ENCODE data around the gene SPATA31E1. TPM values are rescaled to one million over a fixed set of nuclear protein-coding genes. Genes with fewer than 3 reads are reported as not detected.
"Not testable (repeated sequence)": the region's sequence is repeated elsewhere in the genome, so short reads cannot be mapped to it uniquely, and the experiment has no call there.

The SPATA31E1 gene
- total RNA-seq (not detected), polyA plus RNA-seq (not detected), total RNA-seq (0 reads per million in 6 experiments)

- POLR2A ChIA-PET, result no interaction called here
- H3K36me3 Mint-ChIP-seq, result no peaks in the 10 kb centered on the region
- no peak for ATAC-seq
- H3K9me3 Mint-ChIP-seq, result no peaks in the 10 kb centered on the region
- no peak within 1 kb of the TSS for H3K4me3 Mint-ChIP-seq
- peaks cover 0 to 23% (median 7%) of the 10 kb centered on the region in 5 donors for H3K27me3 Mint-ChIP-seq
- H3K4me1 Mint-ChIP-seq, result no peaks in the 10 kb centered on the region
- DNase-seq, result no peak
- H3K27ac Mint-ChIP-seq, result peak within 1 kb of the TSS in 1 of 10 donors; percentile 66
Observed at GRCh38 chr9:87882627-87883026, at the start of gene SPATA31E1. Gene SPATA31E1 (plus strand): TSS chr9:87882877. CDS start chr9:87882892, 15 bp downstream.

- no peak for ATAC-seq
- Mint-ChIP-seq H3K4me1 (no peaks in the 10 kb centered on the region), H3K9me3 (no peaks in the 10 kb centered on the region), H3K36me3 (no peaks in the 10 kb centered on the region), H3K4me3 (no peak overlapping the region), H3K27ac (no peak overlapping the region), H3K27me3 (peaks cover 0 to 16% (median 3%) of the 10 kb centered on the region in 5 donors)
- POLR2A ChIA-PET, result no interaction called here
- no peak for DNase-seq
Observed at GRCh38 chr9:87834357-87834756, 48.3 kb upstream of the SPATA31E1 start.

- H3K36me3 Mint-ChIP-seq, result no peaks in the 10 kb centered on the region
- no peak overlapping the region for H3K4me3 Mint-ChIP-seq
- no peaks in the 10 kb centered on the region for H3K9me3 Mint-ChIP-seq
- ATAC-seq, result no peak
- H3K27me3 Mint-ChIP-seq, result peaks cover 0 to 8% (median 2%) of the 10 kb centered on the region in 5 donors
- POLR2A ChIA-PET, result no interaction called here
- H3K27ac Mint-ChIP-seq, result no peak overlapping the region
- no peaks in the 10 kb centered on the region for H3K4me1 Mint-ChIP-seq
- no peak for DNase-seq
Observed at GRCh38 chr9:87836536-87836935, 46.1 kb upstream of the SPATA31E1 start.

GRCh38 chr9:87836951-87837705, 45.5 kb upstream of the SPATA31E1 start:
- no peak for DNase-seq
- Mint-ChIP-seq H3K27me3 (peaks cover 0 to 8% (median 2%) of the 10 kb centered on the region in 5 donors), H3K9me3 (no peaks in the 10 kb centered on the region), H3K4me3 (no peak overlapping the region), H3K4me1 (no peaks in the 10 kb centered on the region), H3K36me3 (no peaks in the 10 kb centered on the region), H3K27ac (no peak overlapping the region)
- POLR2A ChIA-PET, result no interaction called here
- no peak for ATAC-seq

GRCh38 chr9:87840134-87840533, 42.5 kb upstream of the SPATA31E1 start:
- H3K27ac Mint-ChIP-seq, result no peak overlapping the region
- no peak for ATAC-seq
- DNase-seq, result no peak
- H3K4me1 Mint-ChIP-seq, result no peaks in the 10 kb centered on the region
- no peak overlapping the region for H3K4me3 Mint-ChIP-seq
- no peaks in the 10 kb centered on the region for H3K36me3 Mint-ChIP-seq
- peaks cover 3 to 12% (median 6%) of the 10 kb centered on the region in 5 donors for H3K27me3 Mint-ChIP-seq
- POLR2A ChIA-PET, result no interaction called here
- no peaks in the 10 kb centered on the region for H3K9me3 Mint-ChIP-seq

- Mint-ChIP-seq H3K4me1 (no peaks in the 10 kb centered on the region), H3K4me3 (no peak overlapping the region), H3K27me3 (peaks cover 0 to 15% (median 10%) of the 10 kb centered on the region in 5 donors), H3K36me3 (no peaks in the 10 kb centered on the region), H3K9me3 (no peaks in the 10 kb centered on the region), H3K27ac (peak overlapping the region in 1 of 10 donors; percentile 53)
- POLR2A ChIA-PET, result no interaction called here
- ATAC-seq (no peak), DNase-seq (no peak)
Observed at GRCh38 chr9:87842878-87843585, 39.6 kb upstream of the SPATA31E1 start.

- Mint-ChIP-seq H3K9me3 (no peaks in the 10 kb centered on the region), H3K4me3 (no peak overlapping the region), H3K36me3 (no peaks in the 10 kb centered on the region), H3K27me3 (peaks cover 0 to 16% (median 13%) of the 10 kb centered on the region in 5 donors), H3K27ac (no peak overlapping the region), H3K4me1 (no peaks in the 10 kb centered on the region)
- POLR2A ChIA-PET, result no interaction called here
- ATAC-seq (no peak), DNase-seq (no peak)
Observed at GRCh38 chr9:87844506-87844905, 38.2 kb upstream of the SPATA31E1 start.

- POLR2A ChIA-PET, ATAC-seq: not testable (repeated sequence)
Observed at GRCh38 chr9:87847817-87848216, 34.9 kb upstream of the SPATA31E1 start.

GRCh38 chr9:87849144-87849758, 33.4 kb upstream of the SPATA31E1 start:
- POLR2A ChIA-PET, result no interaction called here
- ATAC-seq, result no peak
- Mint-ChIP-seq H3K4me1 (no peaks in the 10 kb centered on the region), H3K4me3 (no peak overlapping the region), H3K27me3 (peaks cover 4 to 13% (median 7%) of the 10 kb centered on the region in 5 donors), H3K27ac (no peak overlapping the region), H3K36me3 (no peaks in the 10 kb centered on the region), H3K9me3 (no peaks in the 10 kb centered on the region)
- DNase-seq, result no peak

More at GRCh38 chr9:87847817-87848216, 34.9 kb upstream of the SPATA31E1 start:
- not testable (repeated sequence) for DNase-seq, H3K4me3 Mint-ChIP-seq, H3K9me3 Mint-ChIP-seq, H3K27ac Mint-ChIP-seq, H3K4me1 Mint-ChIP-seq, H3K36me3 Mint-ChIP-seq
- H3K27me3 Mint-ChIP-seq, result peaks cover 2 to 16% (median 12%) of the 10 kb centered on the region in 5 donors

- ATAC-seq (no peak), DNase-seq (no peak)
- H3K27ac Mint-ChIP-seq, result no peak overlapping the region
- peaks cover 4 to 11% (median 8%) of the 10 kb centered on the region in 5 donors for H3K27me3 Mint-ChIP-seq
- no peak overlapping the region for H3K4me3 Mint-ChIP-seq
- H3K36me3 Mint-ChIP-seq, result no peaks in the 10 kb centered on the region
- H3K9me3 Mint-ChIP-seq, result no peaks in the 10 kb centered on the region
- POLR2A ChIA-PET, result no interaction called here
- no peaks in the 10 kb centered on the region for H3K4me1 Mint-ChIP-seq
Observed at GRCh38 chr9:87850391-87850790, 32.3 kb upstream of the SPATA31E1 start.

GRCh38 chr9:87851186-87851585, 31.5 kb upstream of the SPATA31E1 start:
- H3K9me3 Mint-ChIP-seq, H3K4me3 Mint-ChIP-seq, H3K27ac Mint-ChIP-seq, POLR2A ChIA-PET, ATAC-seq, H3K4me1 Mint-ChIP-seq, DNase-seq, H3K36me3 Mint-ChIP-seq: not testable (repeated sequence)
- H3K27me3 Mint-ChIP-seq, result peaks cover 9 to 15% (median 11%) of the 10 kb centered on the region in 5 donors

GRCh38 chr9:87853302-87853701, 29.4 kb upstream of the SPATA31E1 start:
- Mint-ChIP-seq H3K27me3 (peaks cover 2 to 17% (median 7%) of the 10 kb centered on the region in 5 donors), H3K4me3 (no peak overlapping the region), H3K36me3 (no peaks in the 10 kb centered on the region), H3K4me1 (no peaks in the 10 kb centered on the region), H3K27ac (no peak overlapping the region), H3K9me3 (peaks cover 0 to 6% (median 0%) of the 10 kb centered on the region in 9 donors)
- no peak for ATAC-seq
- POLR2A ChIA-PET, result no interaction called here
- no peak for DNase-seq
